KMS-11 (cell line): ENCODE results near the gene ARHGAP5.
A peak's percentile ranks its signal among the peaks of the same experiment; 100 is the strongest.

ENCODE experiments used
- H2AFZ ChIP-seq: fragments of 200-600 bp; sonication (generic); 2 replicates; pipeline ENCODE4 v1.6.1; 2016; ENCODE audit warnings: antibody characterized with exemption, mixed run types, low read depth
- H3K27ac ChIP-seq: fragments of 200-600 bp; sonication (generic); 2 replicates; pipeline ENCODE4 v1.6.1; 2016; ENCODE audit warnings: mild to moderate bottlenecking, mixed run types
- H3K27me3 ChIP-seq: fragments of 200-600 bp; sonication (generic); 2 replicates; pipeline ENCODE4 v1.6.1; 2017; ENCODE audit warnings: mild to moderate bottlenecking, low read depth, mixed run types, moderate library complexity; ENCODE audit not compliant: insufficient read depth
- H3K36me3 ChIP-seq: fragments of 200-600 bp; sonication (generic); 2 replicates; pipeline ENCODE4 v1.6.1; 2017; ENCODE audit warnings: mild to moderate bottlenecking, mixed run types; ENCODE audit not compliant: insufficient read depth
- H3K4me1 ChIP-seq: fragments of 200-600 bp; sonication (generic); 2 replicates; pipeline ENCODE4 v1.6.1; 2016; ENCODE audit warnings: mild to moderate bottlenecking, low read depth, mixed run types; ENCODE audit not compliant: poor library complexity, severe bottlenecking
- H3K4me2 ChIP-seq: fragments of 200-600 bp; sonication (generic); 2 replicates; pipeline ENCODE4 v1.7.0; 2016; ENCODE audit warnings: mild to moderate bottlenecking, mixed run types
- H3K4me3 ChIP-seq: fragments of 200-600 bp; sonication (generic); IDR thresholded peaks from 2 replicates; pipeline ENCODE4 v1.6.1; 2017; ENCODE audit warnings: low read depth, low read length, mixed read lengths; ENCODE audit not compliant: insufficient read depth
- H3K79me2 ChIP-seq: fragments of 200-600 bp; sonication (generic); 2 replicates; pipeline ENCODE4 v1.6.1; 2016; ENCODE audit warnings: low read depth, mixed run types; ENCODE audit not compliant: insufficient read depth
- H3K9ac ChIP-seq: fragments of 200-600 bp; sonication (generic); 2 replicates; pipeline ENCODE4 v1.6.1; 2016; ENCODE audit warnings: mild to moderate bottlenecking, mixed run types
- H4K20me1 ChIP-seq: fragments of 200-600 bp; sonication (generic); 2 replicates; pipeline ENCODE4 v1.6.1; 2016; ENCODE audit warnings: mild to moderate bottlenecking, mixed run types; ENCODE audit not compliant: insufficient read depth
- TF ChIP-seq, protein P1 (sequence below): fragments of 200-600 bp; sonication (generic); conservative IDR thresholded peaks from 2 replicates; pipeline ENCODE4 v1.6.1; 2017; ENCODE audit warnings: low read depth, mild to moderate bottlenecking, antibody characterized with exemption, low read length, moderate library complexity, mixed read lengths

Gene ARHGAP5, protein sequence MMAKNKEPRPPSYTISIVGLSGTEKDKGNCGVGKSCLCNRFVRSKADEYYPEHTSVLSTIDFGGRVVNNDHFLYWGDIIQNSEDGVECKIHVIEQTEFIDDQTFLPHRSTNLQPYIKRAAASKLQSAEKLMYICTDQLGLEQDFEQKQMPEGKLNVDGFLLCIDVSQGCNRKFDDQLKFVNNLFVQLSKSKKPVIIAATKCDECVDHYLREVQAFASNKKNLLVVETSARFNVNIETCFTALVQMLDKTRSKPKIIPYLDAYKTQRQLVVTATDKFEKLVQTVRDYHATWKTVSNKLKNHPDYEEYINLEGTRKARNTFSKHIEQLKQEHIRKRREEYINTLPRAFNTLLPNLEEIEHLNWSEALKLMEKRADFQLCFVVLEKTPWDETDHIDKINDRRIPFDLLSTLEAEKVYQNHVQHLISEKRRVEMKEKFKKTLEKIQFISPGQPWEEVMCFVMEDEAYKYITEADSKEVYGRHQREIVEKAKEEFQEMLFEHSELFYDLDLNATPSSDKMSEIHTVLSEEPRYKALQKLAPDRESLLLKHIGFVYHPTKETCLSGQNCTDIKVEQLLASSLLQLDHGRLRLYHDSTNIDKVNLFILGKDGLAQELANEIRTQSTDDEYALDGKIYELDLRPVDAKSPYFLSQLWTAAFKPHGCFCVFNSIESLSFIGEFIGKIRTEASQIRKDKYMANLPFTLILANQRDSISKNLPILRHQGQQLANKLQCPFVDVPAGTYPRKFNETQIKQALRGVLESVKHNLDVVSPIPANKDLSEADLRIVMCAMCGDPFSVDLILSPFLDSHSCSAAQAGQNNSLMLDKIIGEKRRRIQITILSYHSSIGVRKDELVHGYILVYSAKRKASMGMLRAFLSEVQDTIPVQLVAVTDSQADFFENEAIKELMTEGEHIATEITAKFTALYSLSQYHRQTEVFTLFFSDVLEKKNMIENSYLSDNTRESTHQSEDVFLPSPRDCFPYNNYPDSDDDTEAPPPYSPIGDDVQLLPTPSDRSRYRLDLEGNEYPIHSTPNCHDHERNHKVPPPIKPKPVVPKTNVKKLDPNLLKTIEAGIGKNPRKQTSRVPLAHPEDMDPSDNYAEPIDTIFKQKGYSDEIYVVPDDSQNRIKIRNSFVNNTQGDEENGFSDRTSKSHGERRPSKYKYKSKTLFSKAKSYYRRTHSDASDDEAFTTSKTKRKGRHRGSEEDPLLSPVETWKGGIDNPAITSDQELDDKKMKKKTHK (N-terminal part only)

GRCh38 chr14:32077081-32078022 is at the start of gene ARHGAP5:
Gene ARHGAP5 (plus strand): TSS chr14:32077304. CDS start chr14:32090670, 13,366 bp downstream.
- H3K36me3 ChIP-seq = no peaks in the 10 kb centered on the region
- TF ChIP-seq, protein P1, sequence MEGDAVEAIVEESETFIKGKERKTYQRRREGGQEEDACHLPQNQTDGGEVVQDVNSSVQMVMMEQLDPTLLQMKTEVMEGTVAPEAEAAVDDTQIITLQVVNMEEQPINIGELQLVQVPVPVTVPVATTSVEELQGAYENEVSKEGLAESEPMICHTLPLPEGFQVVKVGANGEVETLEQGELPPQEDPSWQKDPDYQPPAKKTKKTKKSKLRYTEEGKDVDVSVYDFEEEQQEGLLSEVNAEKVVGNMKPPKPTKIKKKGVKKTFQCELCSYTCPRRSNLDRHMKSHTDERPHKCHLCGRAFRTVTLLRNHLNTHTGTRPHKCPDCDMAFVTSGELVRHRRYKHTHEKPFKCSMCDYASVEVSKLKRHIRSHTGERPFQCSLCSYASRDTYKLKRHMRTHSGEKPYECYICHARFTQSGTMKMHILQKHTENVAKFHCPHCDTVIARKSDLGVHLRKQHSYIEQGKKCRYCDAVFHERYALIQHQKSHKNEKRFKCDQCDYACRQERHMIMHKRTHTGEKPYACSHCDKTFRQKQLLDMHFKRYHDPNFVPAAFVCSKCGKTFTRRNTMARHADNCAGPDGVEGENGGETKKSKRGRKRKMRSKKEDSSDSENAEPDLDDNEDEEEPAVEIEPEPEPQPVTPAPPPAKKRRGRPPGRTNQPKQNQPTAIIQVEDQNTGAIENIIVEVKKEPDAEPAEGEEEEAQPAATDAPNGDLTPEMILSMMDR = no peak
- H3K9ac ChIP-seq = peak within 1 kb of the TSS; percentile 66
- H4K20me1 ChIP-seq = no peaks in the 10 kb centered on the region
- no peak within 1 kb of the TSS for H3K4me3 ChIP-seq
- no peaks in the 10 kb centered on the region for H3K27me3 ChIP-seq
- peak within 1 kb of the TSS; percentile 96 for H2AFZ ChIP-seq
- peak within 1 kb of the TSS; percentile 67 for H3K4me2 ChIP-seq
- peaks cover 36% of the 10 kb centered on the region for H3K4me1 ChIP-seq
- peak within 1 kb of the TSS; percentile 73 for H3K27ac ChIP-seq
- peaks cover 24% of the 10 kb centered on the region; the same call in 1 of the 2 replicates for H3K79me2 ChIP-seq

GRCh38 chr14:32028599-32028998 is 48.5 kb upstream of the ARHGAP5 start:
- H3K9ac ChIP-seq = no peak overlapping the region
- no peaks in the 10 kb centered on the region for H3K36me3 ChIP-seq
- H3K27ac ChIP-seq = no peak overlapping the region
- no peak overlapping the region for H2AFZ ChIP-seq
- TF ChIP-seq, protein P1 = no peak
- H3K4me1 ChIP-seq = no peaks in the 10 kb centered on the region
- H3K4me2 ChIP-seq = no peak overlapping the region
- H3K79me2 ChIP-seq = no peaks in the 10 kb centered on the region
- H4K20me1 ChIP-seq = no peaks in the 10 kb centered on the region
- no peaks in the 10 kb centered on the region for H3K27me3 ChIP-seq
- H3K4me3 ChIP-seq = no peak overlapping the region

- Histone ChIP-seq H3K4me1 (no peaks in the 10 kb centered on the region), H3K79me2 (no peaks in the 10 kb centered on the region), H3K9ac (no peak overlapping the region), H3K4me3 (no peak overlapping the region), H3K4me2 (no peak overlapping the region), H3K27me3 (no peaks in the 10 kb centered on the region), H3K27ac (no peak overlapping the region), H2AFZ (no peak overlapping the region), H3K36me3 (no peaks in the 10 kb centered on the region), H4K20me1 (no peaks in the 10 kb centered on the region)
- TF ChIP-seq, protein P1 = no peak
These were observed 43.6 kb upstream of the ARHGAP5 start for GRCh38 chr14:32033543-32033942.
